Astrocyte of the cerebellum (primary cell): ENCODE measurements around the gene AK6.

ENCODE experiments used
- DNase-seq: peaks from one replicate; pipeline ENCODE4 v3.0.0-alpha.2; 2011; ENCODE audit warnings: low read depth
- H3K4me3 ChIP-seq: 2 replicates; pipeline ENCODE4 v1.5.1; 2011; ENCODE audit warnings: mild to moderate bottlenecking, low read depth, low read length, moderate library complexity
- CTCF ChIP-seq: IDR thresholded peaks from 2 replicates; pipeline ENCODE4 v1.5.1; 2012; ENCODE audit warnings: low read length, low read depth, moderate library complexity, mild to moderate bottlenecking; ENCODE audit errors: missing control alignments
- in situ Hi-C: cut with HindIII; loops from 2 replicates; pipeline ENCODE4 v1.10.0; 2017; ENCODE audit warnings: low sequenced_read_pairs

AK6 gene

GRCh38 chr5:69369340-69370121 lies at the start of gene AK6, which contains the start of the genes RAD17 and TAF9:
TSS of gene AK6 (minus strand) at chr5:69369520. CDS start at chr5:69369490, 30 bp downstream.
TSS of gene RAD17 (plus strand) at chr5:69369818. CDS start at chr5:69372209, 2,391 bp downstream.
TSS of gene TAF9 (minus strand) at chr5:69369520. CDS start at chr5:69365737, 3,783 bp downstream.
- H3K4me3 ChIP-seq = peak within 1 kb of the TSS; percentile 66
- DNase-seq = peak; percentile 70
- in situ Hi-C loops = no loop called here
- no peak for TF ChIP-seq CTCF

- DNase-seq = no peak
- no peak overlapping the region for H3K4me3 ChIP-seq
- in situ Hi-C loops = no loop called here
- no peak for TF ChIP-seq CTCF
Measured at GRCh38 chr5:69418554-69418953, 49.2 kb upstream of the AK6 start.

- H3K4me3 ChIP-seq = no peak overlapping the region
- in situ Hi-C loops = no loop called here
- no peak for DNase-seq
- TF ChIP-seq CTCF = no peak
Measured at GRCh38 chr5:69416699-69417098, 47.4 kb upstream of the AK6 start.

GRCh38 chr5:69416180-69416579 lies 46.9 kb upstream of the AK6 start:
- H3K4me3 ChIP-seq = no peak overlapping the region
- in situ Hi-C loops = no loop called here
- no peak for TF ChIP-seq CTCF
- DNase-seq = no peak

GRCh38 chr5:69415584-69415958 lies 46.3 kb upstream of the AK6 start:
- peak overlapping the region; percentile 57 for H3K4me3 ChIP-seq
- in situ Hi-C loops = no loop called here
- TF ChIP-seq CTCF = no peak
- no peak for DNase-seq

GRCh38 chr5:69414885-69415583 lies 45.7 kb upstream of the AK6 start, which contains the start of gene MARVELD2:
TSS of gene MARVELD2 (plus strand) at chr5:69415116. CDS start at chr5:69419386, 4,270 bp downstream.
- in situ Hi-C loops = no loop called here
- TF ChIP-seq CTCF = peak; percentile 42
- DNase-seq = peak; percentile 3
- peak within 1 kb of the TSS; percentile 57 for H3K4me3 ChIP-seq
